Body of pancreas (tissue), 4 donors: ENCODE results near the gene GNAI1. TPM values are rescaled to one million over a fixed set of nuclear protein-coding genes. Genes with fewer than 3 reads are reported as not detected.
"Not testable (repeated sequence)": the region's sequence is repeated elsewhere in the genome, so short reads cannot be mapped to it uniquely, and the experiment has no call there.

Experiments used
- ATAC-seq: fragments of 150-250 bp; one replicate; pipeline ENCODE4 v1.9.1; 2016
- DNase-seq, 4 donors: peaks; one replicate each; pipeline ENCODE4 v3.0.0-alpha.2; 2019
- H3K27ac ChIP-seq, 4 donors: fragments of 200-600 bp; sonication (generic); 1 replicate in 3 of 4; 2 replicates in 1 of 4; pipeline versions ENCODE4 v1.5.1 to v1.6.1; 2016 to 2019; ENCODE audit warnings: mild to moderate bottlenecking in 1 of 4, mixed read lengths in 1 of 4, moderate library complexity in 1 of 4
- H3K27me3 ChIP-seq, 2 donors: fragments of 200-600 bp; sonication (generic); one replicate each; pipeline ENCODE4 v1.6.0; 2016; ENCODE audit warnings: mild to moderate bottlenecking in 1 of 2
- H3K36me3 ChIP-seq, 2 donors: fragments of 200-600 bp; sonication (generic); replicated peaks in 1 of 2; 2 replicates each; pipeline ENCODE4 v1.5.1; 2016; ENCODE audit warnings: low read depth in 2 of 2; ENCODE audit not compliant: insufficient read depth in 1 of 2
- H3K4me1 ChIP-seq: fragments of 200-600 bp; sonication (generic); one replicate; pipeline ENCODE4 v1.6.0; 2016
- H3K4me3 ChIP-seq, 2 donors: fragments of 200-600 bp; sonication (generic); 1 replicate in 1 of 2; 2 replicates in 1 of 2; pipeline ENCODE4 v1.5.1; 2016 to 2019
- H3K9me3 ChIP-seq, 3 donors: fragments of 200-600 bp; sonication (generic); 1 replicate in 2 of 3; 2 replicates in 1 of 3; pipeline ENCODE4 v1.5.1; 2016
- POLR2A ChIP-seq, 3 donors: fragments of 450-650 bp; IDR thresholded peaks; one replicate each; pipeline ENCODE4 v1.6.1; 2016; ENCODE audit warnings: antibody characterized with exemption in 3 of 3, mild to moderate bottlenecking in 2 of 3
- WGBS, 2 donors: methylation state at CpG; one replicate each; pipeline ENCODE4 v1.1.5; 2017; 5-methylcytosine and 5-hydroxymethylcytosine counted together
- intact Hi-C: fragments of 100-400 bp; cut with DNase I; formaldehyde crosslinking; loops from one replicate; pipeline ENCODE4 v1.15.1; 2023
- total RNA-seq, 2 donors: library from RNA; depleted of rRNA; stranded (reverse); fragments of >200 nt; gene quantifications; one replicate each; pipeline ENCODE4 v1.1.0, GENCODE V29; 2016
- TF ChIP-seq, protein P1 (sequence below), 7 experiments: fragments of 450-650 bp in 4 of 7; fragments of 200-600 bp in 3 of 7; sonication (generic) in 3 of 7; IDR thresholded peaks; one replicate each; pipeline ENCODE4 v1.5.1; 2016 to 2019; ENCODE audit warnings: antibody characterized with exemption in 7 of 7

The GNAI1 gene
- total RNA-seq, 2 donors from 2014 or later: 9.1 to 16.5 TPM

- intact Hi-C loops: no loop called here
- no peaks in the 10 kb centered on the region for H3K27me3 ChIP-seq
- no peaks in the 10 kb centered on the region for H3K36me3 ChIP-seq
- DNase-seq (no peak), ATAC-seq (no peak)
- no peaks in the 10 kb centered on the region for H3K4me1 ChIP-seq
- H3K4me3 ChIP-seq: no peak overlapping the region
- WGBS, 2 donors: 81 to 82% methylated on average over 1 of the region's 1 CpG
- no peaks in the 10 kb centered on the region for H3K9me3 ChIP-seq
- no peak overlapping the region for H3K27ac ChIP-seq
- no peak for TF ChIP-seq POLR2A (IDR thresholded peaks at IDR 0.05)
- TF ChIP-seq, protein P1, sequence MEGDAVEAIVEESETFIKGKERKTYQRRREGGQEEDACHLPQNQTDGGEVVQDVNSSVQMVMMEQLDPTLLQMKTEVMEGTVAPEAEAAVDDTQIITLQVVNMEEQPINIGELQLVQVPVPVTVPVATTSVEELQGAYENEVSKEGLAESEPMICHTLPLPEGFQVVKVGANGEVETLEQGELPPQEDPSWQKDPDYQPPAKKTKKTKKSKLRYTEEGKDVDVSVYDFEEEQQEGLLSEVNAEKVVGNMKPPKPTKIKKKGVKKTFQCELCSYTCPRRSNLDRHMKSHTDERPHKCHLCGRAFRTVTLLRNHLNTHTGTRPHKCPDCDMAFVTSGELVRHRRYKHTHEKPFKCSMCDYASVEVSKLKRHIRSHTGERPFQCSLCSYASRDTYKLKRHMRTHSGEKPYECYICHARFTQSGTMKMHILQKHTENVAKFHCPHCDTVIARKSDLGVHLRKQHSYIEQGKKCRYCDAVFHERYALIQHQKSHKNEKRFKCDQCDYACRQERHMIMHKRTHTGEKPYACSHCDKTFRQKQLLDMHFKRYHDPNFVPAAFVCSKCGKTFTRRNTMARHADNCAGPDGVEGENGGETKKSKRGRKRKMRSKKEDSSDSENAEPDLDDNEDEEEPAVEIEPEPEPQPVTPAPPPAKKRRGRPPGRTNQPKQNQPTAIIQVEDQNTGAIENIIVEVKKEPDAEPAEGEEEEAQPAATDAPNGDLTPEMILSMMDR (IDR thresholded peaks at IDR 0.05): no peak
Observed at GRCh38 chr7:80153446-80153845, 18.8 kb downstream of the GNAI1 start.

DNA sequence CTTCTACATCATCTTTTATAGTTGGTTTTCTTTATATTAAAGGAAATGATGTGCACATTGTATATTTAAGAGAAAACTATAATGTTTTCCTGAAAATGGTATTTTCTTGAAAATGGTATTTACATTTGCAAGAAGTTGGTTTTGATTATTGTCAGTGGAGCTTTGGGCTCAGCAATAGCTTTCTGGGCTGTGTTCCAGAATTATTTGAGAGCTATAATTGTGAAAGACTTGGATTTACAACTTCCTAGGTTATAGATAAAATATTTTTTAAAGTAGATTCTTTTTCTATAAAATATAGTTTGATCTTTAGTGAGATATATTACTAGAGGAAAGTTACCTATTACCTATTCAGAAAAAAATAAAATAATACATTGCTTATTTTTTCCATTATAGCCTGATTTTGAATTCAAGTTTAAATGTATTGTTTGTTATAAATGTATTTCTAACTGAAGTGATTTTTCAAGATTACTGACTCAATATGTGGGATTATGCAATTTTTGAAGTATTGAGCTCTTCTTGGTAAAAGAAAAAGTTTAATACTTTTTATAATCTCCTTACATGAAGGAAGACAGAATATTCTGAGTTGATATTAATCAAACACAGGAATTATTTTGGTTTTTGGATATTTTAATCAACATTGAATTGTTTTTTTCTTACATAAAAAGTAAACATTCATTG lies 20.2 kb downstream of the GNAI1 start:
- H3K4me3 ChIP-seq: no peak overlapping the region
- H3K36me3 ChIP-seq: no peaks in the 10 kb centered on the region
- H3K4me1 ChIP-seq: no peaks in the 10 kb centered on the region
- TF ChIP-seq, protein P1 (IDR thresholded peaks at IDR 0.05): no peak
- no peak for TF ChIP-seq POLR2A (IDR thresholded peaks at IDR 0.05)
- DNase-seq (no peak), ATAC-seq (no peak)
- no peaks in the 10 kb centered on the region for H3K27me3 ChIP-seq
- H3K27ac ChIP-seq: no peak overlapping the region
- no peaks in the 10 kb centered on the region for H3K9me3 ChIP-seq
- intact Hi-C loops: no loop called here

DNA sequence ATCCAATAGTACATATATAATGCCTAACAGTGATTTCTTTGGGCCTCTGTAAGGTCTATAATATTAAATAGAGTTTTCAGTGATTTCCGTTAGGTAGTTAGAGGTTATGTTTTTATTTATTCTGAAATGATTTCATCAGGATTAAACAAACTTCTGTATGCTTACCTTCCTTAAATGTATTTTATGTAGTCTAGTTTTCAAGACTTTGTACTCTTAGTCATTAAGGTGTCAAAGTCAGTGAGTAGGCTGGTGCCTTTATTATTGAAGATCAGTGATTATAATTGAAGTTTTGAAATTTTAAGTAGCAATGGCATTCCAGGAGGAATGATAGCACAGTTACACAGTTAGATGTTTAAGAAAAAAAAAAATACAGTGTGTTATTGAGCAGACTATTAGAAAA lies 20.7 kb downstream of the GNAI1 start:
- H3K36me3 ChIP-seq: no peaks in the 10 kb centered on the region
- DNase-seq: no peak
- no peak overlapping the region for H3K27ac ChIP-seq
- H3K27me3 ChIP-seq: no peaks in the 10 kb centered on the region
- 76 to 81% methylated on average over 1 of the region's 1 CpG for WGBS, 2 donors
- H3K4me1 ChIP-seq: no peaks in the 10 kb centered on the region
- ATAC-seq: no peak
- no peaks in the 10 kb centered on the region for H3K9me3 ChIP-seq
- no peak overlapping the region for H3K4me3 ChIP-seq
- TF ChIP-seq POLR2A (IDR thresholded peaks at IDR 0.05): no peak
- TF ChIP-seq, protein P1 (IDR thresholded peaks at IDR 0.05): no peak
- intact Hi-C loops: no loop called here

DNA sequence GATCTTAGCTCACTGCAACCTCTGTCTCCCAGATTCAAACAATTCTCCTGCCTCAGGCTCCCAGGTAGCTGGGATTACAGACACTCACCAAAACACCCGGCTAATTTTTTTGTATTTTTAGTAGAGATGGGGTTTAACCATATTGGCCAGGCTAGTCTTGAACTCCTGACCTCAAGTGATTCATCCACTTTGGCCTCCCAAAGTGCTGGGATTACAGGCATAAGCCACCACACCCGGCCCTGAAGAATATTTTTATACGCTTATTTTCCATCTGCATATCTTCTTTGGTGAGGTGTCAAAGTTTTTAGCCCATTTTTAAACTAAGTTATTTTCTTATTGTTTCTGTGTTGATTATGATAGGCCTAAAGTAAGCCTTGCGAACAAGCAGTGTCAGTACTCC lies 23.1 kb downstream of the GNAI1 start:
- intact Hi-C loops, H3K4me1 ChIP-seq: not testable (repeated sequence)

GRCh38 chr7:80159802-80160201 lies 25.2 kb downstream of the GNAI1 start:
- ATAC-seq (no peak), DNase-seq (no peak)
- H3K9me3 ChIP-seq: no peaks in the 10 kb centered on the region
- H3K4me3 ChIP-seq: no peak overlapping the region
- H3K27me3 ChIP-seq: no peaks in the 10 kb centered on the region
- TF ChIP-seq, protein P1 (IDR thresholded peaks at IDR 0.05): no peak
- no peak for TF ChIP-seq POLR2A (IDR thresholded peaks at IDR 0.05)
- H3K36me3 ChIP-seq: no peaks in the 10 kb centered on the region
- no peaks in the 10 kb centered on the region for H3K4me1 ChIP-seq
- no peak overlapping the region for H3K27ac ChIP-seq
- intact Hi-C loops: no loop called here
- WGBS, 2 donors: 81 to 85% methylated on average over 3 of the region's 3 CpGs

More for the DNA sequence above, 23.1 kb downstream of the GNAI1 start:
- not testable (repeated sequence) for H3K4me3 ChIP-seq, ATAC-seq, H3K27me3 ChIP-seq, H3K36me3 ChIP-seq, DNase-seq, H3K9me3 ChIP-seq, H3K27ac ChIP-seq
- 91% methylated on average over 4 of the region's 4 CpGs for WGBS, 2 donors
